Measurements from ENCODE around the gene CEP164.
A peak's percentile ranks its signal among the peaks of the same experiment; 100 is the strongest.
"Not testable (repeated sequence)": the region's sequence is repeated elsewhere in the genome, so short reads cannot be mapped to it uniquely, and the experiment has no call there.

Gene CEP164

GRCh38 chr11:117303646-117304315, 23.9 kb upstream of the CEP164 start:
- DNase-seq (ENCODE audit: low read depth in 2 of 2): no peak

DNA sequence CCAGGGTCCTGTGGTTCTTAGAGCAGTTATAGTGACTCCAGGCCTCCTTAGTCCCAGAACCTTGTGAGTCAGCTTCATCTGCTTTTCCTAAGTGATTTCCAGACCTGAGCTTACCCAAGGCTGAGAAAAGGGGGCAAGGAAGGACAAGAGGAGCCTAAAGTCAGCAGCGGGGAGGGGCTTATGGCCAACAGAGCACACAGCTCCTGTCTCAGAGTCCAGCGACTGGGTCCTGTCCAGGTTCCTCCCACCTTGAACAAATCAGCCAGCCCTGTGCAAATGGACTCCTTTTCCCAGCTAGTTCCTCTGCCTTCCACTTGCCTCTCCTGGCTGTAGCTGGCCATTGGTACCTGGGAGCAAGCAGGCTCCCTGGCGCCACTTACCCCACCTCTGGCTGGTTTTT, 22.5 kb upstream of the CEP164 start:
- DNase-seq (ENCODE audit: low read depth in 2 of 2): no peak

- no peak for DNase-seq (ENCODE audit: low read depth in 2 of 2)
Observed at GRCh38 chr11:117309310-117309709, 18.3 kb upstream of the CEP164 start.

GRCh38 chr11:117313091-117313490, 14.6 kb upstream of the CEP164 start:
- no peak for DNase-seq (ENCODE audit: low read depth in 2 of 2)

DNA sequence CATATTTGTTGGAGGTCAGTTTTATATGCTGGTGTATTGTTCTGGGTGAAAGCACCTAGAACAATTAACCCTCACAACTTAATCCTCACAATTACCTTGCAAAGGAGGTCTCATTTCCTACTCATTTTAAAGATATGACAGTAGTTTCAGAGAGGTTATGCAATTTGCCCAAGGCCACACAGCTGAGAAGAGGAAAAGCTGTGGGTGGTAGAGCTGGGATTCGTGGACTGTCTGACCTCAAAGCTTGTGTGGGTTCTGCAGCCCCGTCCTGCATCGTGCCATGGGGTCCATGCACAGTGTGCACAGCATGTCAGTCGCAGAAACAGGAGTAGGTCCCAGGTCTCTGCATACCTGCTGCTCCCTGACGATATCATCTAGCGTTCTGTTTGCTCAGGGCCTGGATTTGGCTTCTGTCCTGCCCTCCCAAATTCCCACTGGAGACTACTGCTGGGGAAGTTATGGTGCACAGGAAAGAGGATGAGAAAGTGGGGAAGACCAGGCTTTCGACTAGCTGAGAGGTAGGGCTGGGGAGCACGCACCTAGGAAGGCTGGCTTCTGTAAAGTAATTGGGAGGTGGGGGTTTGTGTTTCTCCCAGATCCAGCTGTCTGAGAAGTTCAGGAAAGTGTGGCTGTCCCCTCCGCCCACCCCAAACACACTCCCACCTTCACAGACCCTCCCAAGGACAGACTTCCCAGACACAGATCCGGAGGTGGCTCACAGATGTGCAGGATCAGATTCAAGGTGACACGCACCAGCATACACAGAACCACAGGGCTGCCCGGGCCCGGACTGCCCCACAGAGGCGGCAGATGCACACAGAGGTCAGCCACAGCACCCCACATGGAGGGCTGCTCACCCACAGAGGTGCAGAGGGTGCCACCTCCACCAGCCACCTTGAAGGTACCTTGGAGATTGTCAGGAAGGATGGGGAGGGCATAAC, 13.6 kb upstream of the CEP164 start:
- DNase-seq (ENCODE audit: low read depth in 2 of 2): no peak

GRCh38 chr11:117314840-117315239, 12.8 kb upstream of the CEP164 start:
- DNase-seq (ENCODE audit: low read depth in 2 of 2): no peak

DNA sequence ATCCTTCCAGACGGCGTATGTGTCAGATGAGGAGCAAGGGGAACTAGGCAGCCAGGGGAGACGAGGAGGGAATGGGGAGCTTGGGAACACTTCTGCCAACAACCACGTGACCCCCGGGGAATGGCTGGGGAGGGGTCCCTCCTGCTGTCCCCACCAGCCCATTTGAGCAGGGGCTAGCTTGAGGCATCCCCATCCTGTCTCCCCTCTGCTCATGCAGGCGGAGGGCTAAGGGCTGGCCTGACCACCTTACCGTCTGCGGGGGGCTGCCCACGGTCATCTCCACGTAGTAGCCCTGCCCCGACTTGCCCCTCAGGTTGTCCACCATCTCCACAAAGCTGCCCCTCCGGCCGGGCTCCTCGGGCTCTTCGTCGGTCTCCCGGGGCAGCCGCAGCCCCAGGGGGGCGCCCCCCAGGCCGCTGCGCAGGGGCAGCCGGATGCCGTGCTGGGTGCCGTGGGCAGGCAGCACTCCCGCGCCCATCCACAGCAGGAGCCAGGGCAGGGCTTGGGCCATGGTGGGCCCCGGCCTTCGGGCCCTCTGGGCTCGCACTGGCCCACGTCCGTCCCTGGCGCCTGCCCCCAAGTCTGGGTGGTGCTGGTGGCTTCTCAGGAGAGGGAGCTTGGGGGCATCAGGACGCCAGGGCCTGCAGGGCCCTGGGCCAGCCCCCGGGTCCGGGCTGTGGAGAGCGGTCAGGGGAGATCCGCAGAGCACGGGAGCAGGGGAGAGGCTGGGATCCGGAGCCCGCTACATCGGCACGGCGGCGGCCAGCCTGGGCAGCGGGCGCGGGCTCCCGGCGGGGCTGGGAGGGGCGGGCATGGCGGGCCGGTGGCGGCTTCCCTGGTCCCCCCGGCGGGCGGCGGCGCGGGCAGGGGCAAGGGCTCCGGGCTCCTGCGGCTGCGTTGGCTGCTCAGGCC, 12.1 kb upstream of the CEP164 start:
- DNase-seq (ENCODE audit: low read depth in 2 of 2): peak in 1 of 2 experiments; percentile 4

- peak in 1 of 2 experiments; percentile 8 for DNase-seq (ENCODE audit: low read depth in 2 of 2)
Observed at GRCh38 chr11:117316197-117316961, 11.3 kb upstream of the CEP164 start, which contains the start of gene BACE1. Gene BACE1 (minus strand): TSS chr11:117316256. CDS start chr11:117315795, 461 bp downstream.

DNA sequence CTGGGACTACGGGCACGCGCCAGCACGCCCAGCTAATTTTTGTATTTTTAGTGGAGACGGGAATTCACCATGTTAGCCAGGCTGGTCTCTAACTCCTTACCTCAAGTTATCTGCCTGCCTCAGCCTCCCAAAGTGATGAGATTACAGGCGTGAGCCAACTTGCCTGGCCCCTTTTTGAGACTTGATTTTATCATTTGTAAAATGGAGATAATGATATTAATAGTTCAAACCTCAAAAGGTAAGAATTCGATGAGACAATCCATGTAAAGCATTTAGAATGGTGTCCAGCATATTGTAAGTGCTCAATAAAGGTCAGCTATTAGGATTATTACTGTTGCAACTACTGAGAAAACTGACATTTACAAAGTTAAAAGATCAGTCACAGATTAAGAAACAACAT, 8.9 kb upstream of the CEP164 start:
- no peak for DNase-seq (ENCODE audit: low read depth in 2 of 2)

GRCh38 chr11:117319214-117319840, 8.3 kb upstream of the CEP164 start:
- DNase-seq (ENCODE audit: low read depth in 2 of 2): no peak

DNA sequence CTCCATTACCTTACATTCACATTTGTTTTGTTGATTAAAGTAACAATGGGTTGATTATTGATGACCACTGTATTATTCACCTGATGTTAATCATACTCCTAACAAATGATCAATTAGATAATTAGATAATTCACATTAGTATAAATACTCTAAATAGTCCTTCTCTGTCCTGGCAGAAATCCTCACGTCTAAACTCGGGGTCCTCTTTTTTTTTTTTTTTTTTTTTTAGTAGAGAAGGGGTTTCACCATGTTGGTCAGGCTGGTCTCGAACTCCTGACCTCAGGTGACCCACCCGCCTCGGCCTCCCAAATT, 443 bp upstream of the CEP164 start:
- DNase-seq (ENCODE audit: low read depth in 2 of 2): not testable (repeated sequence)

DNA sequence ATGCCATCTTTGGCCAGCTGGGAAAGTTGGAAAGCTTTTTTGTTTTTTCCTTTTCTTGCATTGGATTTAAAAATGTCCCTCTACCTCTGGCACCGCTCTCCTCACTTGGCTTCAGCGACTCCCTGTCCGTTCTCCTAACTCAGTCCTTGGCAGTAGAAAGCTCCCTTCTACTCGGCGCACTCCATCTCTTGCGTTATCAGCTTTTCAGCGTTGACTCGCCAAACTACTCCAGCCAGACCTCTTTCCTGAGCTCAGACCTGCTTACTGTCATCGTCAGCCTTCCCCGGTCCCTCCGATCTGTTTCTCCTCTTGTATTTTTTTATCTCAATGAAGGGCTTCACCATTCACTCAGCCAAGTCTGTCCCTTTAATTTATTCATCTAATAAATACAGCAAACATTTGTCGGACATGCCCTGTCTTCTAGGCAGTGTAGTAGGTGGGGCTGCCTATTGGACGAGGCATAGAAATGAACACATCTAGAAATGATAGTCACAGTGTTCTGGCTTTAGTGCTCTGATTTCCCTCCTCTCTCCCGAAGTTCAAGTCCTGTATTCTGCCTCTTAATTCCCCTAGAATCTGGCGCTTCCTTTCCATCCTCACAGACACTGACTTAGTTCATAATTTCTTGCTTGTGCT, 839 bp downstream of the CEP164 start:
- no peak for DNase-seq (ENCODE audit: low read depth in 2 of 2)

- DNase-seq (ENCODE audit: low read depth in 2 of 2): no peak
Observed at GRCh38 chr11:117332843-117333242, 5.2 kb downstream of the CEP164 start.

DNA sequence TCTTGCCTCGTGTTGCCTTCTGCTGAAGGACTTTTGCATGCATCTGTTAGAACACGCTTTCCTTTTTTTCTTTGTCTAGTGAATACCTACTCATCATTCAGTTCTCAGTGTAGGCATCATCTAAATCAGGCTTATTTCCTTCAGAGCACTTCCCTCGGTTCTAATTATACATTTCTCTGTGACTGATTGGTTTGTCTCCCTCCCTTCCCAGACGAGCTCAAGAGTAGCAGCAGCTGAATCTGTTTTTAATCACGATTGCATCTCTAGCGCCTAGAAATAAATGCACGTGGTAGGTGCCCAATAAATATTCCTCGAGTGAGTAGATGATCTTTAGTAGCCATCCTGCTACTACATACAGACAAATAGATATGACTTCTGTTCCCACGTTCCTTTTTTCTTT, 6.3 kb downstream of the CEP164 start:
- DNase-seq (ENCODE audit: low read depth in 2 of 2): no peak

DNA sequence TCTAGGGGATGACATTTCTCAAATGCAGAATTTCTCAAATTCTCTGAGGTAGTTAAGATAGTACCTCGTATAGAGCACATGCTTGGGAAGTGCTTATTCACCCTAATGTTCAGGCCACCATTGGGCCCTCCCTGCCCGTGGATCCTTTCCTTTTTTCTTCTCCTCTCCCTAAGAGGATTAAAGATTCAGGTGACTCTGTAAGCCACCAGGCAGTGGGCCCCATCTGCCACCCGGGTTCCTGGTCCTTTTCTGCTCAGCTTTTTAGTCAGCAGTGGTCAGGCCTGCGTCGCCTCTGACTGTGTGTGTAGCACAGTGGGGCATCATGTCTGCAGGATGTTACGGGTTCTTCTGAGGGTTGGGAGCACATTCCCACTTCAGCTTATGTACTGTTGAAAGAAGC, 7.2 kb downstream of the CEP164 start:
- no peak for DNase-seq (ENCODE audit: low read depth in 2 of 2)

GRCh38 chr11:117335399-117335798, 7.7 kb downstream of the CEP164 start:
- DNase-seq (ENCODE audit: low read depth in 2 of 2): no peak

DNA sequence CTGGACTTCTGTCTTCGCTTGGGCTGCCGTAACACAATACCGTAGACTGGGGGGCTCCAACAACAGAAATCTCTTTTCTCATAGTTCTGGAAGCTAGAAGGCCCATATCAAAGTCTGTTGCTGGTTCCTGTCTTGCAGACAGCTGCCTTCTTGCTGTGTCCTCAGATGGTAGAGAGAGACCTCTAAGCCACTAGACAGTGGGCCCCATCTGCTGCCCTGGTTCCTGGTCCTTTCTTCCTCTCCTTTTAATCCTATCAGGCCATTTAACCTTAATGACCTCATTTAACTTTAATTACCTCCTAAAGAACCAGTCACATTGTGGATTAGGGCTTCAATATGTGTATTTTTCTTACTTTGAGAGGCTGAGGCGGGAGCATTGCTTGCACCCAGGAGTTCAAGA, 9.4 kb downstream of the CEP164 start:
- no peak for DNase-seq (ENCODE audit: low read depth in 2 of 2)

- DNase-seq (ENCODE audit: low read depth in 2 of 2): no peak
Observed at GRCh38 chr11:117345039-117345438, 17.4 kb downstream of the CEP164 start.

- no peak for DNase-seq (ENCODE audit: low read depth in 2 of 2)
Observed at GRCh38 chr11:117354550-117354949, 26.9 kb downstream of the CEP164 start.

GRCh38 chr11:117356126-117356890, 28.7 kb downstream of the CEP164 start:
- DNase-seq (ENCODE audit: low read depth in 2 of 2): no peak
